GM12878 (cell line): ENCODE data around the gene ITPKB.

Experiments used
- ATF7 ChIP-seq: fragments of 450-650 bp; IDR thresholded peaks from 2 replicates; pipeline ENCODE4 v1.6.1; 2016; ENCODE audit warnings: low read depth, mild to moderate bottlenecking
- CTCF ChIP-seq, 3 experiments: IDR thresholded peaks in 2 of 3; conservative IDR thresholded peaks in 1 of 3; 2 replicates each; pipeline ENCODE4 v1.5.1; 2011; ENCODE audit warnings: low read depth in 3 of 3, low read length in 3 of 3, mild to moderate bottlenecking in 3 of 3, control low read depth in 2 of 3, moderate library complexity in 2 of 3, inconsistent platforms in 1 of 3, mixed read lengths in 1 of 3; ENCODE audit not compliant: control insufficient read depth in 2 of 3, insufficient read depth in 1 of 3; ENCODE audit errors: extremely low read depth in 1 of 3
- EP300 ChIP-seq, 2 experiments: fragments of 150-350 bp in 1 of 2; IDR thresholded peaks; 2 replicates each; pipeline ENCODE4 v1.6.1; 2011 to 2012; ENCODE audit warnings: low read depth in 2 of 2, low read length in 2 of 2, borderline replicate concordance in 1 of 2, improper control_type of control experiment in 1 of 2, inconsistent platforms in 1 of 2; ENCODE audit not compliant: control insufficient read depth in 1 of 2
- MAX ChIP-seq: IDR thresholded peaks from 2 replicates; pipeline ENCODE4 v1.6.1; 2012; ENCODE audit warnings: low read depth, low read length, improper control_type of control experiment
- MYC ChIP-seq: IDR thresholded peaks from 2 replicates; pipeline ENCODE4 v1.6.1; 2011; ENCODE audit warnings: mild to moderate bottlenecking, low read length, moderate library complexity, inconsistent platforms; ENCODE audit not compliant: insufficient read depth, insufficient replicate concordance, insufficient read length, severe bottlenecking
- NFIC ChIP-seq: IDR thresholded peaks from 2 replicates; pipeline ENCODE4 v1.6.1; 2012; ENCODE audit warnings: low read depth, mild to moderate bottlenecking, inconsistent platforms, low read length, moderate library complexity

- no peak for TF ChIP-seq CTCF (IDR thresholded peaks at IDR 0.05 in 2 of 3, conservative IDR thresholded peaks at IDR 0.05 in 1 of 3; ENCODE audit: control insufficient read depth in 2 of 3, extremely low read depth in 1 of 3, insufficient read depth in 1 of 3, low read depth in 3 of 3, low read length in 3 of 3)
- TF ChIP-seq ATF7: no peak
- no peak for TF ChIP-seq NFIC
- TF ChIP-seq EP300 (IDR thresholded peaks at IDR 0.05; ENCODE audit: borderline replicate concordance in 1 of 2, control insufficient read depth in 1 of 2, low read depth in 2 of 2, low read length in 2 of 2): no peak
- TF ChIP-seq MAX: no peak
- no peak for TF ChIP-seq MYC
Measured at GRCh38 chr1:226659136-226659535, 79.9 kb downstream of the ITPKB start.
